HEK293 (cell line): ENCODE data around the gene CDC42SE2.

Experiments
- CTCF ChIA-PET: fragments of 350-600 bp; formaldehyde crosslinking; extraction: SDS; loops from one replicate; lab custom pipeline; 2021; ENCODE audit warnings: antibody characterized with exemption; lab: Yijun Ruan, JAX
- POLR2A ChIA-PET: fragments of 300-600 bp; formaldehyde crosslinking; extraction: SDS; loops from one replicate; lab custom pipeline; 2020; ENCODE audit warnings: antibody characterized with exemption, inconsistent platforms; lab: Yijun Ruan, JAX
- H3K27ac ChIP-seq: fragments of 200-500 bp; sonication (Bioruptor generic); 2 replicates; pipeline ENCODE4 v1.5.1; 2014; ENCODE audit warnings: low read depth, low read length, control low read depth, inconsistent platforms; ENCODE audit errors: extremely low read depth
- H3K36me3 ChIP-seq, 2 experiments: fragments of 200-500 bp in 1 of 2; sonication (Bioruptor generic) in 1 of 2; 1 replicate in 1 of 2; 2 replicates in 1 of 2; pipeline ENCODE4 v1.5.1; 2014 to 2017; ENCODE audit warnings: inconsistent platforms in 2 of 2, low read length in 2 of 2; ENCODE audit not compliant: control insufficient read depth in 2 of 2, insufficient read depth in 1 of 2
- H3K4me1 ChIP-seq: fragments of 200-500 bp; sonication (Bioruptor generic); 2 replicates; pipeline ENCODE4 v1.5.1; 2014; ENCODE audit warnings: mild to moderate bottlenecking, low read length, inconsistent platforms; ENCODE audit not compliant: control insufficient read depth, insufficient read depth
- H3K4me3 ChIP-seq: 2 replicates; pipeline ENCODE4 v1.5.1; 2011; ENCODE audit warnings: low read depth, mild to moderate bottlenecking, control low read depth, low read length, moderate library complexity
- H3K9me3 ChIP-seq: fragments of 200-500 bp; sonication (Bioruptor generic); 2 replicates; pipeline ENCODE4 v1.5.1; 2014; ENCODE audit warnings: low read depth, low read length, inconsistent platforms; ENCODE audit not compliant: control insufficient read depth, insufficient read depth
- GFI1B ChIP-seq: fragments of 450-650 bp; formaldehyde crosslinking; IDR thresholded peaks from 2 replicates; pipeline ENCODE4 v1.5.1; 2016; ENCODE audit warnings: missing biosample characterization, missing genetic modification characterization
- GLIS2 ChIP-seq: fragments of 450-650 bp; formaldehyde crosslinking; IDR thresholded peaks from 2 replicates; pipeline ENCODE4 v1.5.1; 2016; ENCODE audit warnings: missing biosample characterization, missing genetic modification characterization
- INSM2 ChIP-seq: fragments of 450-650 bp; formaldehyde crosslinking; IDR thresholded peaks from 2 replicates; pipeline ENCODE4 v1.5.1; 2016; ENCODE audit warnings: missing biosample characterization, missing genetic modification characterization
- KLF8 ChIP-seq: fragments of 450-650 bp; formaldehyde crosslinking; IDR thresholded peaks from 2 replicates; pipeline ENCODE4 v1.5.1; 2016; ENCODE audit warnings: missing biosample characterization, missing genetic modification characterization
- PRDM1 ChIP-seq: fragments of 450-650 bp; formaldehyde crosslinking; IDR thresholded peaks from 2 replicates; pipeline ENCODE4; 2016; ENCODE audit warnings: missing biosample characterization, missing genetic modification characterization
- PRDM4 ChIP-seq: fragments of 450-650 bp; formaldehyde crosslinking; IDR thresholded peaks from 2 replicates; pipeline ENCODE4 v1.5.1; 2017; ENCODE audit warnings: missing biosample characterization, missing genetic modification characterization
- SCRT1 ChIP-seq: fragments of 450-650 bp; formaldehyde crosslinking; IDR thresholded peaks from 2 replicates; pipeline ENCODE4 v1.5.1; 2016; ENCODE audit warnings: missing biosample characterization, missing genetic modification characterization, borderline replicate concordance
- ZBTB1 ChIP-seq: fragments of 450-650 bp; formaldehyde crosslinking; IDR thresholded peaks from 2 replicates; pipeline ENCODE4 v1.5.1; 2016; ENCODE audit warnings: missing biosample characterization, missing genetic modification characterization
- ZBTB48 ChIP-seq: fragments of 450-650 bp; formaldehyde crosslinking; IDR thresholded peaks from 2 replicates; pipeline ENCODE4 v1.5.1; 2016; ENCODE audit warnings: missing biosample characterization, missing genetic modification characterization
- ZBTB7A ChIP-seq: fragments of 450-650 bp; formaldehyde crosslinking; IDR thresholded peaks from 2 replicates; pipeline ENCODE4 v1.5.1; 2016; ENCODE audit warnings: low read depth, missing biosample characterization, missing genetic modification characterization
- ZNF121 ChIP-seq: fragments of 450-650 bp; formaldehyde crosslinking; IDR thresholded peaks from 2 replicates; pipeline ENCODE4 v1.5.1; 2016; ENCODE audit warnings: missing biosample characterization, missing genetic modification characterization
- ZNF23 ChIP-seq: fragments of 450-650 bp; formaldehyde crosslinking; IDR thresholded peaks from 2 replicates; pipeline ENCODE4 v1.5.1; 2016; ENCODE audit warnings: missing biosample characterization, missing genetic modification characterization, borderline replicate concordance
- ZNF324 ChIP-seq: fragments of 450-650 bp; formaldehyde crosslinking; IDR thresholded peaks from 2 replicates; pipeline ENCODE4 v1.5.1; 2016; ENCODE audit warnings: missing biosample characterization, missing genetic modification characterization
- ZNF366 ChIP-seq: fragments of 450-650 bp; formaldehyde crosslinking; conservative IDR thresholded peaks from 2 replicates; pipeline ENCODE4 v1.5.1; 2016; ENCODE audit warnings: missing biosample characterization, missing genetic modification characterization
- ZNF423 ChIP-seq: fragments of 450-650 bp; formaldehyde crosslinking; IDR thresholded peaks from 2 replicates; pipeline ENCODE4 v1.5.1; 2016; ENCODE audit warnings: missing biosample characterization, missing genetic modification characterization
- ZNF426 ChIP-seq: fragments of 450-650 bp; formaldehyde crosslinking; IDR thresholded peaks from 2 replicates; pipeline ENCODE4 v1.5.1; 2017; ENCODE audit warnings: missing biosample characterization, missing genetic modification characterization, mild to moderate bottlenecking, inconsistent platforms, moderate library complexity
- ZNF521 ChIP-seq: fragments of 450-650 bp; formaldehyde crosslinking; IDR thresholded peaks from 2 replicates; pipeline ENCODE4 v1.5.1; 2017; ENCODE audit warnings: missing biosample characterization, mild to moderate bottlenecking, missing genetic modification characterization
- ZNF560 ChIP-seq: fragments of 450-650 bp; formaldehyde crosslinking; IDR thresholded peaks from 2 replicates; pipeline ENCODE4 v1.5.1; 2017; ENCODE audit warnings: missing biosample characterization, missing genetic modification characterization, borderline replicate concordance
- ZNF600 ChIP-seq: fragments of 450-650 bp; formaldehyde crosslinking; IDR thresholded peaks from 2 replicates; pipeline ENCODE4 v1.5.1; 2016; ENCODE audit warnings: missing biosample characterization, missing genetic modification characterization
- ZNF624 ChIP-seq: fragments of 450-650 bp; formaldehyde crosslinking; IDR thresholded peaks from 2 replicates; pipeline ENCODE4 v1.5.1; 2017; ENCODE audit warnings: missing biosample characterization, missing genetic modification characterization
- ZNF639 ChIP-seq: fragments of 450-650 bp; formaldehyde crosslinking; IDR thresholded peaks from 2 replicates; pipeline ENCODE4 v1.5.1; 2016; ENCODE audit warnings: missing biosample characterization, missing genetic modification characterization
- ZNF747 ChIP-seq: fragments of 450-650 bp; formaldehyde crosslinking; IDR thresholded peaks from 2 replicates; pipeline ENCODE4 v1.5.1; 2016; ENCODE audit warnings: missing biosample characterization, missing genetic modification characterization
- ZNF76 ChIP-seq: fragments of 450-650 bp; formaldehyde crosslinking; IDR thresholded peaks from 2 replicates; pipeline ENCODE4; 2016; ENCODE audit warnings: low read depth, missing biosample characterization, missing genetic modification characterization, borderline replicate concordance
- ZNF791 ChIP-seq: fragments of 450-650 bp; formaldehyde crosslinking; IDR thresholded peaks from 2 replicates; pipeline ENCODE4 v1.5.1; 2016; ENCODE audit warnings: missing biosample characterization, missing genetic modification characterization
- ZSCAN5A ChIP-seq: fragments of 450-650 bp; formaldehyde crosslinking; IDR thresholded peaks from 2 replicates; pipeline ENCODE4 v1.5.1; 2016; ENCODE audit warnings: missing biosample characterization, missing genetic modification characterization

The CDC42SE2 gene

GRCh38 chr5:131260895-131261294 is 3.0 kb upstream of the CDC42SE2 start:
- no peaks in the 10 kb centered on the region; the same call in 1 of the 2 replicates for H3K4me1 ChIP-seq
- H3K4me3 ChIP-seq: no peak overlapping the region
- ChIA-PET CTCF (interaction anchor here (0.6 to 0.7 kb wide), 2 partner anchors 134 to 797 kb away, joined by 3 to 4 read pairs; no protein-coding TSS in a partner anchor), POLR2A (no interaction called here)
- H3K27ac ChIP-seq: no peak overlapping the region
- no peaks in the 10 kb centered on the region for H3K36me3 ChIP-seq
- no peaks in the 10 kb centered on the region for H3K9me3 ChIP-seq
- peak; percentile 59; the same call in 1 of the 2 replicates for TF ChIP-seq ZNF600 (tag by site-specific recombination)
- TF ChIP-seq KLF8: no peak

- TF ChIP-seq ZBTB48 (tag by site-specific recombination) (no peak), ZNF121 (tag by site-specific recombination) (peak; percentile 68; the same call in 1 of the 2 replicates)
- TF ChIP-seq, all 188 proteins: peak for 1
- no peaks in the 10 kb centered on the region for H3K9me3 ChIP-seq
- no peak overlapping the region for H3K27ac ChIP-seq
- POLR2A ChIA-PET: no interaction called here
- no peaks in the 10 kb centered on the region; the same call in 1 of the 2 replicates for H3K4me1 ChIP-seq
- CTCF ChIA-PET: no interaction called here
- no peak overlapping the region for H3K4me3 ChIP-seq
- no peaks in the 10 kb centered on the region for H3K36me3 ChIP-seq
These were observed 2.4 kb upstream of the CDC42SE2 start for GRCh38 chr5:131261483-131261882.

GRCh38 chr5:131262953-131263541 is 806 bp upstream of the CDC42SE2 start:
- no peak overlapping the region for H3K27ac ChIP-seq
- POLR2A ChIA-PET: interaction anchor here (0.9 to 3.2 kb wide), 3 partner anchors 17 to 124 kb away, joined by 3 to 22 read pairs (median 6); partner anchors contain the start of gene HINT1
- H3K36me3 ChIP-seq: no peaks in the 10 kb centered on the region; a peak in 1 of 3 replicates
- no peaks in the 10 kb centered on the region for H3K9me3 ChIP-seq
- H3K4me3 ChIP-seq: peak overlapping the region; percentile 98
- H3K4me1 ChIP-seq: no peaks in the 10 kb centered on the region; the same call in 1 of the 2 replicates
- CTCF ChIA-PET: interaction anchor here (0.6 kb wide), 1 partner anchor 1721 kb away, joined by 6 read pairs; no protein-coding TSS in a partner anchor
- TF ChIP-seq ZNF324 (tag by site-specific recombination) (no peak), GFI1B (no peak), ZNF521 (tag by site-specific recombination) (no peak), ZNF560 (tag by site-specific recombination) (no peak), ZNF76 (tag by site-specific recombination) (no peak), ZNF600 (tag by site-specific recombination) (peak; percentile 84), ZNF791 (tag by site-specific recombination) (no peak), ZNF423 (tag by site-specific recombination) (no peak), ZBTB7A (tag by site-specific recombination) (no peak), PRDM4 (tag by site-specific recombination) (no peak), PRDM1 (tag by site-specific recombination) (peak; percentile 29; the same call in 1 of the 2 replicates), ZNF639 (tag by site-specific recombination) (no peak), ZSCAN5A (tag by site-specific recombination) (no peak), ZBTB1 (no peak), ZNF366 (tag by site-specific recombination) (0 out of 2 replicates have a peak, but pooled peaks have one; percentile 14), INSM2 (tag by site-specific recombination) (no peak), GLIS2 (no peak), SCRT1 (tag by site-specific recombination) (no peak), ZNF747 (tag by site-specific recombination) (no peak), ZNF426 (tag by site-specific recombination) (no peak), ZNF624 (tag by site-specific recombination) (no peak), ZNF23 (tag by site-specific recombination) (no peak)
